Ovary (tissue), 9 donors: Measurements from ENCODE around the gene STK10. TPM values are rescaled to one million over a fixed set of nuclear protein-coding genes. Genes with fewer than 3 reads are reported as not detected.
"Not testable (repeated sequence)": the region's sequence is repeated elsewhere in the genome, so short reads cannot be mapped to it uniquely, and the experiment has no call there.

Experiments
- DNase-seq, 5 donors: peaks; one replicate each; pipeline ENCODE4 v3.0.0-alpha.2; 2019 to 2020
- H3K27ac ChIP-seq, 2 donors: fragments of 200-600 bp; one replicate each; pipeline versions ENCODE4 v1.5.1 to v1.8.0; 2019 to 2022
- H3K27me3 ChIP-seq: fragments of 200-600 bp; one replicate; pipeline ENCODE4 v1.8.0; 2022
- H3K36me3 ChIP-seq: fragments of 200-600 bp; sonication (generic); one replicate; pipeline ENCODE4 v1.5.1; 2019
- H3K4me1 ChIP-seq: one replicate; pipeline ENCODE4 v1.8.1; 2013; ENCODE audit warnings: mild to moderate bottlenecking, moderate library complexity; ENCODE audit not compliant: insufficient read depth
- H3K4me3 ChIP-seq: fragments of 200-600 bp; sonication (generic); one replicate; pipeline ENCODE4 v1.5.1; 2017
- H3K9me3 ChIP-seq, 2 donors: fragments of 200-600 bp in 1 of 2; sonication (generic) in 1 of 2; one replicate each; pipeline versions ENCODE4 v1.5.1 to v1.8.1; 2013 to 2019; ENCODE audit warnings: mild to moderate bottlenecking in 1 of 2, moderate library complexity in 1 of 2
- CTCF ChIP-seq, 3 donors: fragments of 450-650 bp in 2 of 3; fragments of 200-600 bp in 1 of 3; IDR thresholded peaks; one replicate each; pipeline versions ENCODE4 v1.5.1 to v1.8.0; 2016 to 2022; ENCODE audit warnings: antibody characterized with exemption in 3 of 3, mild to moderate bottlenecking in 1 of 3
- EP300 ChIP-seq: sonication (generic); formaldehyde crosslinking; IDR thresholded peaks from one replicate; pipeline ENCODE4 v1.6.1; 2017; ENCODE audit warnings: antibody characterized with exemption
- POLR2A ChIP-seq: fragments of 450-650 bp; IDR thresholded peaks from one replicate; pipeline ENCODE4 v1.6.1; 2017; ENCODE audit warnings: antibody characterized with exemption, mild to moderate bottlenecking, moderate library complexity
- WGBS, 3 donors: extraction: QIAGEN DNeasy Blood & Tissue Kit in 1 of 3; methylation state at CpG; one replicate each; pipeline versions ENCODE4 v1.1.5 to v1.1.7; 2013 to 2017; 5-methylcytosine and 5-hydroxymethylcytosine counted together
- intact Hi-C, 4 donors: fragments of 100-400 bp; cut with DNase I; formaldehyde crosslinking; loops; one replicate each; pipeline versions ENCODE4 v1.11.0 to v1.15.1; 2022 to 2023
- polyA plus RNA-seq, 2 donors: library from polyadenylated mRNA; stranded (reverse); fragments of 200-250 nt in 1 of 2; fragments of 350-450 nt in 1 of 2; fragmentation: Illumina TruSeq in 1 of 2; extraction: RNeasy Lipid Tissue Mini Kit (QIAGEN cat#74804) in 1 of 2; gene quantifications; one replicate each; pipeline ENCODE4 v1.2.3, GENCODE V29; 2013 to 2014
- total RNA-seq, 7 donors: library from RNA; depleted of rRNA in 2 of 7; stranded (reverse); fragments of >200 nt in 2 of 7; fragmentation: NEBNext Ultra II Directional in 3 of 7; extraction: Animal tissue kit (Norgen Biotek cat#: 25700) in 3 of 7; gene quantifications; one replicate each; pipeline versions ENCODE4 v1.1.0 to v1.2.4, GENCODE V29; 2016 to 2023
- donor health status: DM: no; HTN: no; CAD: no; lungs with moderate emphysema.
- donor health status: DM: no; HTN: no; CAD: no.
- donor health status: Bipolar disorder and iron deficiency.
- donor health status: DM: yes; HTN: yes; CAD: no.
- donor health status: DM: no; HTN: no; CAD: no.
- donor health status: DM: yes; HTN: yes; CAD: no.

STK10 gene
- total and polyA plus RNA-seq, 9 donors = 5.4 to 15.5 (median 10.0) TPM

- no peak for DNase-seq
- Histone ChIP-seq H3K4me1 (no peaks in the 10 kb centered on the region), H3K36me3 (no peaks in the 10 kb centered on the region), H3K27ac (no peak overlapping the region), H3K4me3 (no peak overlapping the region), H3K27me3 (no peaks in the 10 kb centered on the region), H3K9me3 (no peaks in the 10 kb centered on the region)
- intact Hi-C loops = no loop called here
- WGBS, 3 donors = 91 to 94% (median 93%) methylated on average over 3 of the region's 3 CpGs
- TF ChIP-seq EP300 (no peak), POLR2A (no peak), CTCF (IDR thresholded peaks at IDR 0.05) (no peak)
Observed at GRCh38 chr5:172153695-172154094, 34.3 kb downstream of the STK10 start.

GRCh38 chr5:172151661-172152210, 36.3 kb downstream of the STK10 start:
- H3K36me3 ChIP-seq = no peaks in the 10 kb centered on the region
- H3K4me1 ChIP-seq = no peaks in the 10 kb centered on the region
- 90 to 93% (median 92%) methylated on average over 10 of the region's 10 CpGs for WGBS, 3 donors
- H3K27me3 ChIP-seq = no peaks in the 10 kb centered on the region
- intact Hi-C loops = no loop called here
- H3K4me3 ChIP-seq = no peak overlapping the region
- TF ChIP-seq EP300 (no peak), POLR2A (no peak), CTCF (IDR thresholded peaks at IDR 0.05) (no peak)
- no peak overlapping the region for H3K27ac ChIP-seq
- H3K9me3 ChIP-seq = no peaks in the 10 kb centered on the region
- DNase-seq = no peak

- Histone ChIP-seq H3K4me3 (no peak overlapping the region), H3K27ac (no peak overlapping the region), H3K9me3 (no peaks in the 10 kb centered on the region), H3K4me1 (no peaks in the 10 kb centered on the region), H3K36me3 (no peaks in the 10 kb centered on the region), H3K27me3 (no peaks in the 10 kb centered on the region)
- intact Hi-C loops = no loop called here
- no peak for TF ChIP-seq CTCF (IDR thresholded peaks at IDR 0.05)
- TF ChIP-seq POLR2A = no peak
- no peak for TF ChIP-seq EP300
- no peak for DNase-seq
- 82 to 87% (median 87%) methylated on average over 16 of the region's 16 CpGs for WGBS, 3 donors
Observed at GRCh38 chr5:172150514-172151425, 37.3 kb downstream of the STK10 start.

GRCh38 chr5:172149481-172149880, 38.5 kb downstream of the STK10 start:
- H3K9me3 ChIP-seq, H3K36me3 ChIP-seq, H3K4me1 ChIP-seq, intact Hi-C loops, DNase-seq, H3K27me3 ChIP-seq, H3K27ac ChIP-seq, H3K4me3 ChIP-seq: not testable (repeated sequence)
- 90 to 92% (median 90%) methylated on average over 11 of the region's 11 CpGs for WGBS, 3 donors

GRCh38 chr5:172149073-172149472, 39.0 kb downstream of the STK10 start:
- WGBS, 3 donors = 84 to 90% (median 88%) methylated on average over 3 of the region's 3 CpGs
- H3K27me3 ChIP-seq = no peaks in the 10 kb centered on the region
- H3K36me3 ChIP-seq = no peaks in the 10 kb centered on the region
- DNase-seq = no peak
- no peak for TF ChIP-seq POLR2A
- TF ChIP-seq CTCF (IDR thresholded peaks at IDR 0.05) = no peak
- TF ChIP-seq EP300 = no peak
- no peaks in the 10 kb centered on the region for H3K9me3 ChIP-seq
- H3K4me1 ChIP-seq = no peaks in the 10 kb centered on the region
- H3K27ac ChIP-seq = no peak overlapping the region
- H3K4me3 ChIP-seq = no peak overlapping the region
- intact Hi-C loops = no loop called here
